ENCODE measurements around the gene SUSD3. TPM values are rescaled to one million over a fixed set of nuclear protein-coding genes. Genes with fewer than 3 reads are reported as not detected.
"Not testable (repeated sequence)": the region's sequence is repeated elsewhere in the genome, so short reads cannot be mapped to it uniquely, and the experiment has no call there.

Gene SUSD3
- total and polyA plus RNA-seq, 11 donors: 0.29 to 5.2 (median 0.53) TPM; not detected in 3

DNA sequence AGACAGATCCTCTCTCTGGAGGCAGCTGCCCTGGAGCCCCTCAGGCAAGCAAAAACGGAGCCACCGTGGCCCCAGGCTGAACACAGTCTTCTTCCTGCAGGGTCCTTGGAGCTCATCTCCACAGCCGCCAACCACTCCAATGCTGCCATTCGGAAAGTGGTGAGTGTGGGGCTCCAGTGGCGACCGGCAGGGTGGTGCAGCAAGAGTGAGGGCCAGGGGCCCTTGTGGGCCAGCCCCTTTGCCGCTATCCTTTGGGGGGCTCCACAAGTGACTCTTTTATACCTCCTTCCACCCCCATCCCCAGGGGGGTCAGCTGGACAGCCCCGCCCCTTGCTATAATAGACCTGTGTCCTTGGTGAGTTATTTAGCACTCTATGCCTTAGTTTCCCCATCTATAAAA is 47.4 kb upstream of the SUSD3 start:
- Histone ChIP-seq H3K4me1 (no peaks in the 10 kb centered on the region), H3K36me3 (peaks cover 0 to 86% (median 0%) of the 10 kb centered on the region in 9 donors), H3K27me3 (no peaks in the 10 kb centered on the region), H3K27ac (no peak overlapping the region), H3K9me3 (no peaks in the 10 kb centered on the region), H3K4me3 (no peak overlapping the region)
- no peak for ATAC-seq
- intact Hi-C loops (cut with DNase I): loop anchor here in 1 of 10 donors (10.0 kb wide), 1 partner anchor 74 kb away; no protein-coding TSS in a partner anchor
- TF ChIP-seq POLR2A (IDR thresholded peaks at IDR 0.05): no peak
- TF ChIP-seq, protein P1, sequence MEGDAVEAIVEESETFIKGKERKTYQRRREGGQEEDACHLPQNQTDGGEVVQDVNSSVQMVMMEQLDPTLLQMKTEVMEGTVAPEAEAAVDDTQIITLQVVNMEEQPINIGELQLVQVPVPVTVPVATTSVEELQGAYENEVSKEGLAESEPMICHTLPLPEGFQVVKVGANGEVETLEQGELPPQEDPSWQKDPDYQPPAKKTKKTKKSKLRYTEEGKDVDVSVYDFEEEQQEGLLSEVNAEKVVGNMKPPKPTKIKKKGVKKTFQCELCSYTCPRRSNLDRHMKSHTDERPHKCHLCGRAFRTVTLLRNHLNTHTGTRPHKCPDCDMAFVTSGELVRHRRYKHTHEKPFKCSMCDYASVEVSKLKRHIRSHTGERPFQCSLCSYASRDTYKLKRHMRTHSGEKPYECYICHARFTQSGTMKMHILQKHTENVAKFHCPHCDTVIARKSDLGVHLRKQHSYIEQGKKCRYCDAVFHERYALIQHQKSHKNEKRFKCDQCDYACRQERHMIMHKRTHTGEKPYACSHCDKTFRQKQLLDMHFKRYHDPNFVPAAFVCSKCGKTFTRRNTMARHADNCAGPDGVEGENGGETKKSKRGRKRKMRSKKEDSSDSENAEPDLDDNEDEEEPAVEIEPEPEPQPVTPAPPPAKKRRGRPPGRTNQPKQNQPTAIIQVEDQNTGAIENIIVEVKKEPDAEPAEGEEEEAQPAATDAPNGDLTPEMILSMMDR (IDR thresholded peaks at IDR 0.05): no peak
- DNase-seq: no peak
- WGBS, 4 donors: 88 to 94% (median 92%) methylated on average over 8 of the region's 8 CpGs

DNA sequence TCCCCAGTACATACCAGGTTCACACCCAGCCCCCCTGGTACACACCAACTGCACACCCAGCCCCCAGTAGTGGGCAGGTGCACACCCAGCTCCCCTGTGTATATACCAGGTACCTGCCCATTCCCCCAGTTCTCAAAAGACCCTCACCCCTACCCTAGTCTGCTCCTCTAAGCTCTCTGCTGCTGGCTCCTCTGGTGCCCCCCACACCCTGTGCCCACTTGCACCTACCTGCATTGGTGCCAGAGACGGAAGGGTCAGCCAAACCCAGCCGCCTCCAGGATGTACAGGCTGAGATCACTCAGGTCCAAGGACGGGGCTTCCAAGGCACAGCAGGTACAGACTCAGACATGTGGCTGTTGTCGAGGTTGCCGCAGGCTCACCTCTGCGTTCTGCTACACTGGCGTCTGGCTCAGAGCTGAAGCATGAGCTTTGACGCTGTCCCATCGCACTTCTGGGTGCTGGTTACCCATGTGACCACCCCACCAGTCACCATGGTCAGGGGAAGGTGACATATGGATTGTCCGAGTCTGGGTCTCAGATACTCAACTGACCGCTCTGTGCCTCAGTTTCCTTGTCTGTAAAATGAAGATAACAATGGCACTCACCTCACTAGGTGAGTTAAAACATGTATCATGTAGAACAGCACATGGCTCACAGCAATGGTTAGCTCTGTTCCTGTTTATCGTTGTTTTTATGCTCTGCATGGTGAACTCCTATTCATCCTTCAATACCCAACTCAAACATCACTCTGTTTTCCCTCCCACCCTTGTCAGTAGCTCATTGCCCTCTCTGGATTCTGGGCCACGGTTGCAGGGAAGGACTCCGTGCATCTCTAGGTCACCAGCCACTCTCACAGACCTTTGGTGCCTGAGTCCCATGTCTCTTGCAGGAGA is 45.3 kb upstream of the SUSD3 start:
- Histone ChIP-seq H3K9me3 (no peaks in the 10 kb centered on the region), H3K27me3 (no peaks in the 10 kb centered on the region), H3K36me3 (peaks cover 0 to 83% (median 0%) of the 10 kb centered on the region in 9 donors), H3K4me1 (no peaks in the 10 kb centered on the region), H3K27ac (no peak overlapping the region), H3K4me3 (no peak overlapping the region)
- intact Hi-C loops (cut with DNase I): loop anchor here in 1 of 10 donors (10.0 kb wide), 1 partner anchor 72 kb away; no protein-coding TSS in a partner anchor
- TF ChIP-seq, protein P1 (IDR thresholded peaks at IDR 0.05): no peak
- TF ChIP-seq POLR2A (IDR thresholded peaks at IDR 0.05): no peak
- 92 to 94% (median 93%) methylated on average over 7 to 14 of the region's 14 CpGs for WGBS, 4 donors
- no peak for ATAC-seq
- DNase-seq: no peak

DNA sequence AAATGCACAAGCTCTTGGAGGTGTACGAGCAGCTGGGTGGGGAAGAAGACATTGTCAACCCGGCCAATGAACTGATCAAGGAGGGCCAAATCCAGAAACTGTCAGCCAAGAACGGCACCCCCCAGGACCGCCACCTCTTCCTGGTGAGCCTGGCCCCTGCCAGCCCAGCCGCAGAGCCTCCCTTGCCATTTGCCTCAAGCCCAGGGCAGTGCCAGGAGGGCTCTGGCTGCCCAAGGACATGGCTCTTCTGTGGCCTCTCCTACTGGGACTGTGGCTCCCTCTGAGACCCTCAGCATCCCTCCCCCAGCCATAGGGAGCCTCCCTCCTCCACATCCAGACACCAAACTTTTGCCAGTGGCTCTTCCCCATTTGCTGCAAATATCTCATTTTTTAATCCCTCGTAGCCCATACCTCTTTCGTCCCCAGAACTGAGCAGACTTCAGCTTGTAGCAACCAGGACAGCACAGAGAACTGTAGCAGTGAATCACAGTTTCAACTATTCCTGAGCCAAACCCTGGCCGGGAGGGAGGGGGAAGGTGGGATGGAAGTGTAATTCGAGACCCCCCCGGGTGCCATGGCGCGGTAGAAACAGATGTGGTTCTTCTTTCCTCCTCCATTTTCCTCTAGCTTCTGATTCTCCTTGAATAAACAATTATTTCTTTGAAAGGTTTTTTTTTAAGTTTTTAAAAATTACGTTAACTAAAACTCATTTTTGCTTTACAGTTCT is 44.5 kb upstream of the SUSD3 start:
- ATAC-seq (no peak), DNase-seq (no peak)
- Histone ChIP-seq H3K36me3 (peaks cover 0 to 83% (median 0%) of the 10 kb centered on the region in 9 donors), H3K27me3 (no peaks in the 10 kb centered on the region), H3K4me1 (no peaks in the 10 kb centered on the region), H3K27ac (no peak overlapping the region), H3K4me3 (no peak overlapping the region), H3K9me3 (no peaks in the 10 kb centered on the region)
- TF ChIP-seq, protein P1 (IDR thresholded peaks at IDR 0.05): no peak
- no peak for TF ChIP-seq POLR2A (IDR thresholded peaks at IDR 0.05)
- WGBS, 4 donors: 75 to 77% (median 76%) methylated on average over 13 of the region's 13 CpGs
- intact Hi-C loops (cut with DNase I): loop anchor here in 1 of 10 donors (10.0 kb wide), 1 partner anchor 71 kb away; no protein-coding TSS in a partner anchor

DNA sequence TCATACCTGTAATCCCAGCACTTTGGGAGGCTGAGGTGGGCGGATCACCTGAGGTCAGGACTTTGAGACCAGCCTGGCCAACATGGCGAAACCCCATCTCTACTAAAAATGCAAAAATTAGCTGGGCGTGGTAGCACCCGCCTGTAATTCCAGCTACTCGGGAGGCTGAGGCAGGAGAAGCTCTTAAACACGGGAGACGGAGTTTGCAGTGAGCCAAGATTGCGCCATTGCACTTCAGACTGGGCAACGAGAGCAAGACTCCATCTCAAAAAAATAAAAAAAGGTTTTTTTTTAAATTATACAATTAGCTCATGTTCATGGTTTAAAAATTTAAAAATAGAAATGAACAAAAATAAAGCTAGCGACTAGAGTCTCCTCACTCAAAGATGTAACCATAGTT is 43.3 kb upstream of the SUSD3 start:
- ATAC-seq: not testable (repeated sequence)

More for the DNA sequence above, 43.3 kb upstream of the SUSD3 start:
- intact Hi-C loops (cut with DNase I): loop anchor here in 1 of 10 donors (10.0 kb wide), 1 partner anchor 70 kb away; no protein-coding TSS in a partner anchor
- not testable (repeated sequence) for DNase-seq, H3K4me3 ChIP-seq, H3K27ac ChIP-seq, H3K27me3 ChIP-seq, H3K4me1 ChIP-seq, H3K9me3 ChIP-seq
- H3K36me3 ChIP-seq: peaks cover 0 to 83% (median 0%) of the 10 kb centered on the region in 9 donors
- 86 to 94% (median 90%) methylated on average over 10 of the region's 10 CpGs for WGBS, 4 donors
